KMS-11 (cell line): Measurements from ENCODE around the gene WFDC1.
"Not testable (repeated sequence)": the region's sequence is repeated elsewhere in the genome, so short reads cannot be mapped to it uniquely, and the experiment has no call there.

Experiments
- H2AFZ ChIP-seq: fragments of 200-600 bp; sonication (generic); 2 replicates; pipeline ENCODE4 v1.6.1; 2016; ENCODE audit warnings: antibody characterized with exemption, mixed run types, low read depth
- H3K27ac ChIP-seq: fragments of 200-600 bp; sonication (generic); 2 replicates; pipeline ENCODE4 v1.6.1; 2016; ENCODE audit warnings: mild to moderate bottlenecking, mixed run types
- H3K27me3 ChIP-seq: fragments of 200-600 bp; sonication (generic); 2 replicates; pipeline ENCODE4 v1.6.1; 2017; ENCODE audit warnings: mild to moderate bottlenecking, low read depth, mixed run types, moderate library complexity; ENCODE audit not compliant: insufficient read depth
- H3K36me3 ChIP-seq: fragments of 200-600 bp; sonication (generic); 2 replicates; pipeline ENCODE4 v1.6.1; 2017; ENCODE audit warnings: mild to moderate bottlenecking, mixed run types; ENCODE audit not compliant: insufficient read depth
- H3K4me1 ChIP-seq: fragments of 200-600 bp; sonication (generic); 2 replicates; pipeline ENCODE4 v1.6.1; 2016; ENCODE audit warnings: mild to moderate bottlenecking, low read depth, mixed run types; ENCODE audit not compliant: poor library complexity, severe bottlenecking
- H3K4me2 ChIP-seq: fragments of 200-600 bp; sonication (generic); 2 replicates; pipeline ENCODE4 v1.7.0; 2016; ENCODE audit warnings: mild to moderate bottlenecking, mixed run types
- H3K4me3 ChIP-seq: fragments of 200-600 bp; sonication (generic); IDR thresholded peaks from 2 replicates; pipeline ENCODE4 v1.6.1; 2017; ENCODE audit warnings: low read depth, low read length, mixed read lengths; ENCODE audit not compliant: insufficient read depth
- H3K79me2 ChIP-seq: fragments of 200-600 bp; sonication (generic); 2 replicates; pipeline ENCODE4 v1.6.1; 2016; ENCODE audit warnings: low read depth, mixed run types; ENCODE audit not compliant: insufficient read depth
- H3K9ac ChIP-seq: fragments of 200-600 bp; sonication (generic); 2 replicates; pipeline ENCODE4 v1.6.1; 2016; ENCODE audit warnings: mild to moderate bottlenecking, mixed run types
- H4K20me1 ChIP-seq: fragments of 200-600 bp; sonication (generic); 2 replicates; pipeline ENCODE4 v1.6.1; 2016; ENCODE audit warnings: mild to moderate bottlenecking, mixed run types; ENCODE audit not compliant: insufficient read depth
- CTCF ChIP-seq: fragments of 200-600 bp; sonication (generic); conservative IDR thresholded peaks from 2 replicates; pipeline ENCODE4 v1.6.1; 2017; ENCODE audit warnings: low read depth, mild to moderate bottlenecking, antibody characterized with exemption, low read length, moderate library complexity, mixed read lengths

WFDC1 gene

GRCh38 chr16:84332975-84333684 lies 38.5 kb downstream of the WFDC1 start:
- Histone ChIP-seq H3K4me1 (no peaks in the 10 kb centered on the region), H3K4me3 (no peak overlapping the region), H3K36me3 (no peaks in the 10 kb centered on the region), H3K9ac (no peak overlapping the region), H2AFZ (no peak overlapping the region), H3K79me2 (no peaks in the 10 kb centered on the region), H3K27me3 (peaks cover 27% of the 10 kb centered on the region; the same call in 1 of the 2 replicates), H3K27ac (no peak overlapping the region), H3K4me2 (no peak overlapping the region), H4K20me1 (no peaks in the 10 kb centered on the region)
- no peak for TF ChIP-seq CTCF

GRCh38 chr16:84334058-84334457 lies 39.4 kb downstream of the WFDC1 start:
- no peak overlapping the region for H3K4me3 ChIP-seq
- H3K79me2 ChIP-seq: no peaks in the 10 kb centered on the region
- no peaks in the 10 kb centered on the region for H3K4me1 ChIP-seq
- H4K20me1 ChIP-seq: no peaks in the 10 kb centered on the region
- H3K36me3 ChIP-seq: no peaks in the 10 kb centered on the region
- TF ChIP-seq CTCF: no peak
- no peak overlapping the region for H3K27ac ChIP-seq
- H3K27me3 ChIP-seq: peaks cover 23% of the 10 kb centered on the region; the same call in 1 of the 2 replicates
- no peak overlapping the region for H2AFZ ChIP-seq
- H3K9ac ChIP-seq: no peak overlapping the region
- H3K4me2 ChIP-seq: no peak overlapping the region

GRCh38 chr16:84334482-84334881 lies 39.8 kb downstream of the WFDC1 start:
- Histone ChIP-seq H3K79me2 (no peaks in the 10 kb centered on the region), H3K36me3 (no peaks in the 10 kb centered on the region), H3K27me3 (peaks cover 21% of the 10 kb centered on the region; the same call in 1 of the 2 replicates), H3K4me3 (no peak overlapping the region), H3K9ac (no peak overlapping the region), H3K4me2 (no peak overlapping the region), H2AFZ (no peak overlapping the region), H3K27ac (no peak overlapping the region), H3K4me1 (no peaks in the 10 kb centered on the region), H4K20me1 (no peaks in the 10 kb centered on the region)
- TF ChIP-seq CTCF: no peak

- peaks cover 17% of the 10 kb centered on the region for H3K27me3 ChIP-seq
- H3K36me3 ChIP-seq, H3K4me1 ChIP-seq, H3K27ac ChIP-seq, H3K4me3 ChIP-seq, H2AFZ ChIP-seq, H4K20me1 ChIP-seq, H3K4me2 ChIP-seq, H3K9ac ChIP-seq, H3K79me2 ChIP-seq: not testable (repeated sequence)
Observed at GRCh38 chr16:84337236-84337635, 42.6 kb downstream of the WFDC1 start.

- H3K27me3 ChIP-seq: peaks cover 31% of the 10 kb centered on the region
- no peak overlapping the region for H2AFZ ChIP-seq
- no peak for TF ChIP-seq CTCF
Observed at GRCh38 chr16:84339311-84339710, 44.6 kb downstream of the WFDC1 start.

More at GRCh38 chr16:84339311-84339710, 44.6 kb downstream of the WFDC1 start:
- no peaks in the 10 kb centered on the region for H4K20me1 ChIP-seq
- no peaks in the 10 kb centered on the region for H3K4me1 ChIP-seq
- H3K27ac ChIP-seq: no peak overlapping the region
- H3K9ac ChIP-seq: no peak overlapping the region
- no peaks in the 10 kb centered on the region for H3K36me3 ChIP-seq
- H3K79me2 ChIP-seq: no peaks in the 10 kb centered on the region
- no peak overlapping the region for H3K4me2 ChIP-seq
- H3K4me3 ChIP-seq: no peak overlapping the region
